ENCODE results near the gene CFHR4. TPM values are rescaled to one million over a fixed set of nuclear protein-coding genes. Genes with fewer than 3 reads are reported as not detected.

CFHR4 gene
- total RNA-seq, 1 experiment from 2014 or later, result not detected

DNA sequence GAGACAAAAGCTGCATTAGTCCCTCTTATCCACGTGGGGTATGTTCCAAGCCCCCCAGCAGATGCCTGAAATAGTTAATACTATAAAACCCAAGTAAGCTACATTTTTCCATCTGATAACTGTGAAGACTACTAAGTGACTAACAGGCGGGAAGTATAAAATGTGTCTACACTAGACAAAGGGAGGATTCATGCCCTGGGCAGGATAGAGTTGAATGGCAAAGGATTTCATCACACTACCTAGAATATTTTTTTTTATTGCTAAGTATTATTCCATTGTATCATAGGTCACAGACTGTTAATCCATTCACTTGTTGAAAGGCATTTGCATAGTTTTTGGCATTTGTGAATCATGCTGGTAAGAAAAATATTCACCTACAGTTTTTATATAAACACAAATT is 26.4 kb upstream of the CFHR4 start:
- CTCF ChIA-PET, result no interaction called here
- Histone ChIP-seq H3K4me3 (ENCODE audit: low read depth, low read length, poor library complexity, severe bottlenecking) (no peak overlapping the region), H3K27ac (ENCODE audit: low read depth, low read length, poor library complexity, severe bottlenecking) (no peak overlapping the region), H3K4me1 (ENCODE audit: insufficient read depth, low read length, poor library complexity, severe bottlenecking) (no peaks in the 10 kb centered on the region), H3K27me3 (replicated peaks; ENCODE audit: insufficient read depth, low read depth, low read length, poor library complexity) (no peaks in the 10 kb centered on the region), H3K9me3 (ENCODE audit: low read depth, low read length, poor library complexity, severe bottlenecking) (no peaks in the 10 kb centered on the region), H3K36me3 (ENCODE audit: insufficient read depth, low read length, poor library complexity, severe bottlenecking) (no peaks in the 10 kb centered on the region)
- BruUV-seq (replicated peaks), result no TSS peak
- no peak for TF ChIP-seq EZH2 (IDR thresholded peaks at IDR 0.05; ENCODE audit: borderline replicate concordance, low read depth, low read length, poor library complexity, severe bottlenecking)
- TF ChIP-seq, protein P1, sequence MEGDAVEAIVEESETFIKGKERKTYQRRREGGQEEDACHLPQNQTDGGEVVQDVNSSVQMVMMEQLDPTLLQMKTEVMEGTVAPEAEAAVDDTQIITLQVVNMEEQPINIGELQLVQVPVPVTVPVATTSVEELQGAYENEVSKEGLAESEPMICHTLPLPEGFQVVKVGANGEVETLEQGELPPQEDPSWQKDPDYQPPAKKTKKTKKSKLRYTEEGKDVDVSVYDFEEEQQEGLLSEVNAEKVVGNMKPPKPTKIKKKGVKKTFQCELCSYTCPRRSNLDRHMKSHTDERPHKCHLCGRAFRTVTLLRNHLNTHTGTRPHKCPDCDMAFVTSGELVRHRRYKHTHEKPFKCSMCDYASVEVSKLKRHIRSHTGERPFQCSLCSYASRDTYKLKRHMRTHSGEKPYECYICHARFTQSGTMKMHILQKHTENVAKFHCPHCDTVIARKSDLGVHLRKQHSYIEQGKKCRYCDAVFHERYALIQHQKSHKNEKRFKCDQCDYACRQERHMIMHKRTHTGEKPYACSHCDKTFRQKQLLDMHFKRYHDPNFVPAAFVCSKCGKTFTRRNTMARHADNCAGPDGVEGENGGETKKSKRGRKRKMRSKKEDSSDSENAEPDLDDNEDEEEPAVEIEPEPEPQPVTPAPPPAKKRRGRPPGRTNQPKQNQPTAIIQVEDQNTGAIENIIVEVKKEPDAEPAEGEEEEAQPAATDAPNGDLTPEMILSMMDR (conservative IDR thresholded peaks at IDR 0.05; ENCODE audit: low read depth, low read length), result no peak
- intact Hi-C loops (cut with micrococcal nuclease; ENCODE audit: unreplicated experiment), result no loop called here
- no peak for DNase-seq (ENCODE audit: low spot score)
- POLR2A ChIA-PET (ENCODE audit: low non-redundant PET), result no interaction called here

- BruUV-seq (replicated peaks), result no TSS peak
These were observed 20.9 kb upstream of the CFHR4 start for GRCh38 chr1:196866974-196867373.

DNA sequence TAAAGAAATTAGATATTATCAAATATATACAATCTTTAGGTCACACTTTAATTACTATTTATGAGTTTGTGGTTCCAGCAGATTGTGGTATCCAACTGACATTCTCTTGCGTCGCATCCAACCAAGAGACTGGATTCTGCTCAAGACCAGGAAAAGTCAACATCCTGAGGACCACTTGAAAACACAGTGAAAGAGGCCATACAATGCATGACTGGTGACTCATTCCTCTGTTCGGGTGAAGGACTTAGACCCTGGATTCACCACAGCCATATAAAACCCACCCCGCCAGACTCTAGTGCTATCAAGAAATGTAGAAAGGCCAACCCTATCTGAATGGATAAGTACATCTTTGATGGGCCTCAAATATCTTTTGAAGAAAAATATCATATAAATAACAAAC is 14.5 kb upstream of the CFHR4 start:
- Histone ChIP-seq H3K4me3 (ENCODE audit: low read depth, low read length, poor library complexity, severe bottlenecking) (no peak overlapping the region), H3K4me1 (ENCODE audit: insufficient read depth, low read length, poor library complexity, severe bottlenecking) (no peaks in the 10 kb centered on the region), H3K36me3 (ENCODE audit: insufficient read depth, low read length, poor library complexity, severe bottlenecking) (no peaks in the 10 kb centered on the region), H3K27ac (ENCODE audit: low read depth, low read length, poor library complexity, severe bottlenecking) (no peak overlapping the region), H3K9me3 (ENCODE audit: low read depth, low read length, poor library complexity, severe bottlenecking) (no peaks in the 10 kb centered on the region), H3K27me3 (replicated peaks; ENCODE audit: insufficient read depth, low read depth, low read length, poor library complexity) (peaks cover 8% of the 10 kb centered on the region)
- intact Hi-C loops (cut with micrococcal nuclease; ENCODE audit: unreplicated experiment), result no loop called here
- DNase-seq (ENCODE audit: low spot score), result no peak
- CTCF ChIA-PET, result no interaction called here
- TF ChIP-seq, protein P1 (conservative IDR thresholded peaks at IDR 0.05; ENCODE audit: low read depth, low read length), result no peak
- no peak for TF ChIP-seq EZH2 (IDR thresholded peaks at IDR 0.05; ENCODE audit: borderline replicate concordance, low read depth, low read length, poor library complexity, severe bottlenecking)
- POLR2A ChIA-PET (ENCODE audit: low non-redundant PET), result no interaction called here
- no TSS peak for BruUV-seq (replicated peaks)

More at GRCh38 chr1:196866974-196867373, 20.9 kb upstream of the CFHR4 start:
- POLR2A ChIA-PET (ENCODE audit: low non-redundant PET), result no interaction called here
- Histone ChIP-seq H3K9me3 (ENCODE audit: low read depth, low read length, poor library complexity, severe bottlenecking) (no peaks in the 10 kb centered on the region), H3K4me3 (ENCODE audit: low read depth, low read length, poor library complexity, severe bottlenecking) (no peak overlapping the region), H3K4me1 (ENCODE audit: insufficient read depth, low read length, poor library complexity, severe bottlenecking) (no peaks in the 10 kb centered on the region), H3K36me3 (ENCODE audit: insufficient read depth, low read length, poor library complexity, severe bottlenecking) (no peaks in the 10 kb centered on the region), H3K27ac (ENCODE audit: low read depth, low read length, poor library complexity, severe bottlenecking) (no peak overlapping the region), H3K27me3 (replicated peaks; ENCODE audit: insufficient read depth, low read depth, low read length, poor library complexity) (no peaks in the 10 kb centered on the region)
- TF ChIP-seq, protein P1 (conservative IDR thresholded peaks at IDR 0.05; ENCODE audit: low read depth, low read length), result no peak
- no peak for TF ChIP-seq EZH2 (IDR thresholded peaks at IDR 0.05; ENCODE audit: borderline replicate concordance, low read depth, low read length, poor library complexity, severe bottlenecking)
- DNase-seq (ENCODE audit: low spot score), result no peak
- CTCF ChIA-PET, result no interaction called here
- intact Hi-C loops (cut with micrococcal nuclease; ENCODE audit: unreplicated experiment), result no loop called here

Data from A673 (cell line).